ENCODE results near the gene CEL. TPM values are rescaled to one million over a fixed set of nuclear protein-coding genes. Genes with fewer than 3 reads are reported as not detected.

Gene CEL
- total RNA-seq, 1 experiment from 2014 or later = 3.6 TPM

DNA sequence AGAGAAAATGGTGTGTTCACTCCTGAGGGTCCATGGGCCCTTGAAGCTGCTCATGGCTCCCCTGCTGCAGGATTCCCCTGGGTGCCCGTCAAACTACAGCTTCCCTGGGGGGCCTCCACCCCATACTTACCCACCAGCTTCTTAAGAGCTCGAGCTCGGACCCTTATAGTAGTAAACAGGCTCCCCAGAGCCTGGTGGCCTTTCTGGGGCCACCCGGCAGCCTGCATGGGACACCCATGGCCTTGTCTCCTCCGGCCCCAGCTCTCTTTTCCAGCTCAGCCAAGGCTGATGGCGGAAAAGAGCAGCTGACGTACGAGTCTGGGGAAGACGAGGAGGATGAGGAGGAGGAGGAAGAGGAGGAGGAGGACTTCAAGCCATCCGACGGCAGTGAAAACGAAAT lies 4.2 kb upstream of the CEL start:
- peaks cover 3% of the 10 kb centered on the region for H4K20me1 ChIP-seq (ENCODE audit: control insufficient read depth, insufficient read depth, insufficient read length)
- Mint-ChIP-seq H3K4me1 (peaks cover 27 to 28% of the 10 kb centered on the region in 2 experiments), H3K27me3 (ENCODE audit: low read depth) (no peaks in the 10 kb centered on the region), H3K4me3 (no peak overlapping the region), H3K9me3 (no peaks in the 10 kb centered on the region; a peak in 1 of 5 replicates), H3K27ac (peak overlapping the region in 1 of 3 experiments; percentile 80; a peak in 1 of 7 replicates), H3K36me3 (ENCODE audit: insufficient read depth in 1 of 3, low read depth in 3 of 3) (peaks cover 27 to 51% (median 45%) of the 10 kb centered on the region in 3 experiments; a peak in 6 of 7 replicates)
- no peaks in the 10 kb centered on the region for H3K79me1 ChIP-seq (ENCODE audit: insufficient read depth, low read depth, low read length, poor library complexity, severe bottlenecking)
- H2AFZ ChIP-seq (ENCODE audit: low read length) = no peak overlapping the region
- H3K27me3 ChIP-seq (ENCODE audit: insufficient read depth, low read length) = no peaks in the 10 kb centered on the region
- no peak overlapping the region for H3K4ac ChIP-seq (ENCODE audit: low read depth, low read length)
- no peak overlapping the region for H4K91ac ChIP-seq (ENCODE audit: insufficient read length, low read depth, low read length)
- no peak overlapping the region for H3K4me2 ChIP-seq (ENCODE audit: insufficient read depth, insufficient read length, low read length)
- peaks cover 2% of the 10 kb centered on the region; the same call in 1 of the 2 replicates for H3K4me1 ChIP-seq (ENCODE audit: insufficient read depth, low read length)
- no peak overlapping the region for H3K14ac ChIP-seq (ENCODE audit: insufficient read depth, low read length)
- DNase-seq = no peak
- H2BK20ac ChIP-seq (ENCODE audit: low read depth, low read length, poor library complexity, severe bottlenecking) = no peak overlapping the region
- TF ChIP-seq CTCF (conservative IDR thresholded peaks at IDR 0.05) = no peak
- H2BK120ac ChIP-seq (ENCODE audit: low read depth, low read length, poor library complexity, severe bottlenecking) = no peak overlapping the region
- no peak overlapping the region for H3K27ac ChIP-seq (ENCODE audit: insufficient read length, low read depth, low read length)
- no peak overlapping the region for H2AK5ac ChIP-seq (ENCODE audit: insufficient read length, low read length)
- H4K5ac ChIP-seq (ENCODE audit: insufficient read length, low read depth, low read length) = no peak overlapping the region
- H3K9me3 ChIP-seq (ENCODE audit: control insufficient read depth, low read depth, low read length) = no peaks in the 10 kb centered on the region
- no CpG with 5 or more reads among the region's 12 CpGs for WGBS (ENCODE audit: extremely low coverage, insufficient read length, low lambda C conversion rate)
- H4K8ac ChIP-seq (replicated peaks; ENCODE audit: insufficient read length, low read depth, low read length) = no peak overlapping the region
- no peak overlapping the region for H2BK5ac ChIP-seq (ENCODE audit: insufficient read length, low read length)
- no peaks in the 10 kb centered on the region for H3K79me2 ChIP-seq (ENCODE audit: insufficient read depth, low read length)
- H3K18ac ChIP-seq (ENCODE audit: insufficient read length, low read depth, low read length) = no peak overlapping the region
- no peak overlapping the region for H2BK15ac ChIP-seq (ENCODE audit: low read depth, low read length)
- no peaks in the 10 kb centered on the region for H3K23me2 ChIP-seq (ENCODE audit: insufficient read length, low read depth, low read length, poor library complexity, severe bottlenecking)
- H2BK12ac ChIP-seq (ENCODE audit: insufficient read length, low read depth, low read length) = no peak overlapping the region
- no peak overlapping the region for H3K23ac ChIP-seq (ENCODE audit: insufficient read length, low read depth, low read length)
- H3K9ac ChIP-seq (ENCODE audit: extremely low read depth, insufficient read length, low read length) = no peak overlapping the region
- H3K56ac ChIP-seq (ENCODE audit: insufficient read length, low read depth, low read length) = no peak overlapping the region
- no peak overlapping the region for H3T11ph ChIP-seq (ENCODE audit: low read length)
